ENCODE measurements around the gene PIAS1.

GRCh38 chr15:68114840-68115239 is 60.7 kb downstream of the PIAS1 start:
- TF ChIP-seq CTCF (IDR thresholded peaks at IDR 0.05; ENCODE audit: low read depth, low read length): no peak
- no peak for TF ChIP-seq EZH2phosphoT487 (IDR thresholded peaks at IDR 0.05; ENCODE audit: low read depth)
